Measurements from ENCODE around the gene ADAM22. TPM values are rescaled to one million over a fixed set of nuclear protein-coding genes. Genes with fewer than 3 reads are reported as not detected.

The ADAM22 gene
- total and polyA plus RNA-seq, 10 of the 15 experiments (the other 5 are each of a cell fraction or from before 2014, with no cell fraction given), result 1.4 to 24.5 (median 7.6) TPM

- H3K4me1 ChIP-seq (ENCODE audit: control insufficient read depth, insufficient read depth, low read length), result no peaks in the 10 kb centered on the region; the same call in 1 of the 2 replicates
- TF ChIP-seq ZZZ3 (IDR thresholded peaks at IDR 0.05; ENCODE audit: control insufficient read depth, insufficient read length, low read depth), result no peak
- no peak overlapping the region for H2AFZ ChIP-seq (ENCODE audit: control insufficient read depth, low read depth, low read length)
- no peaks in the 10 kb centered on the region for H3K79me2 ChIP-seq (ENCODE audit: control insufficient read depth, insufficient read depth, low read length)
- ChIA-PET SMC1A (ENCODE audit: uncharacterized antibody, unreplicated experiment) (interaction anchor here (0.6 to 3.3 kb wide), 25 partner anchors 10 to 546 kb away, joined by 3 to 18 read pairs (median 4); no protein-coding TSS in a partner anchor), POLR2A (interaction anchor here (1.0 to 1.5 kb wide), 3 partner anchors 18 to 164 kb away, joined by 3 to 6 read pairs (median 5); partner anchors contain the start of gene ADAM22), CTCF (interaction anchor here (0.7 to 1.9 kb wide), 7 partner anchors 11 to 163 kb away, joined by 3 to 9 read pairs (median 4); no protein-coding TSS in a partner anchor), RAD21 (ENCODE audit: unreplicated experiment) (interaction anchor here (0.8 to 2.6 kb wide), 10 partner anchors 11 to 203 kb away, joined by 3 to 19 read pairs (median 6); partner anchors contain the start of gene ADAM22)
- intact Hi-C loops (cut with micrococcal nuclease; ENCODE audit: unreplicated experiment) (no loop called here), in situ Hi-C loops (cut with MboI) (no loop called here)
- FAIRE-seq (no peak), DNase-seq (ENCODE audit: low read depth, low spot score) (no peak), ATAC-seq (peak; percentile 44; the same call in 2 of the 3 replicates)
- no peak overlapping the region for H3K4me3 ChIP-seq
- no peak overlapping the region for H3K9ac ChIP-seq (ENCODE audit: control insufficient read depth, insufficient read depth, low read length)
- WGBS (ENCODE audit: insufficient coverage, insufficient replicate concordance, low lambda C conversion rate, missing lambda C conversion rate), result 0% methylated on average over 1 of the region's 1 CpG
- H3K36me3 ChIP-seq (ENCODE audit: control insufficient read depth in 2 of 2, insufficient read depth in 2 of 2, low read length in 1 of 2), result no peaks in the 10 kb centered on the region
- no peaks in the 10 kb centered on the region for H3K9me3 ChIP-seq (replicated peaks; ENCODE audit: control insufficient read depth, insufficient read depth, low read length)
- H4K20me1 ChIP-seq (ENCODE audit: control insufficient read depth, insufficient read depth), result no peaks in the 10 kb centered on the region
- BruUV-seq (replicated peaks), result no TSS peak
- H3K4me2 ChIP-seq (ENCODE audit: control insufficient read depth, insufficient read depth), result no peak overlapping the region
- H3K27ac ChIP-seq (ENCODE audit: control insufficient read depth, insufficient read depth), result no peak overlapping the region
- no peaks in the 10 kb centered on the region for H3K27me3 ChIP-seq (replicated peaks in 1 of 2; ENCODE audit: control insufficient read depth in 2 of 2, insufficient read depth in 2 of 2, low read length in 1 of 2)
These were observed 156.2 kb downstream of the ADAM22 start for GRCh38 chr7:88090240-88090639.

- DNase-seq (ENCODE audit: low read depth, low spot score), result no peak
- Histone ChIP-seq H3K4me1 (ENCODE audit: control insufficient read depth, insufficient read depth, low read length) (no peaks in the 10 kb centered on the region; the same call in 1 of the 2 replicates), H3K36me3 (ENCODE audit: control insufficient read depth in 2 of 2, insufficient read depth in 2 of 2, low read length in 1 of 2) (no peaks in the 10 kb centered on the region), H3K9ac (ENCODE audit: control insufficient read depth, insufficient read depth, low read length) (no peak overlapping the region), H3K4me2 (ENCODE audit: control insufficient read depth, insufficient read depth) (peak overlapping the region; percentile 7; the same call in 1 of the 2 replicates), H3K9me3 (replicated peaks; ENCODE audit: control insufficient read depth, insufficient read depth, low read length) (no peaks in the 10 kb centered on the region), H3K27me3 (replicated peaks in 1 of 2; ENCODE audit: control insufficient read depth in 2 of 2, insufficient read depth in 2 of 2, low read length in 1 of 2) (no peaks in the 10 kb centered on the region), H3K79me2 (ENCODE audit: control insufficient read depth, insufficient read depth, low read length) (no peaks in the 10 kb centered on the region), H4K20me1 (ENCODE audit: control insufficient read depth, insufficient read depth) (no peaks in the 10 kb centered on the region), H3K4me3 (no peak overlapping the region), H2AFZ (ENCODE audit: control insufficient read depth, low read depth, low read length) (no peak overlapping the region), H3K27ac (ENCODE audit: control insufficient read depth, insufficient read depth) (no peak overlapping the region)
- SMC1A ChIA-PET (ENCODE audit: uncharacterized antibody, unreplicated experiment), result interaction anchor here (0.6 to 3.3 kb wide), 23 partner anchors 10 to 546 kb away, joined by 3 to 18 read pairs (median 4); no protein-coding TSS in a partner anchor
- no peak for FAIRE-seq
- POLR2A ChIA-PET, result interaction anchor here (0.5 to 1.5 kb wide), 3 partner anchors 10 to 164 kb away, joined by 3 to 5 read pairs (median 3); partner anchors contain the start of gene ADAM22
- TF ChIP-seq CBX5 (IDR thresholded peaks at IDR 0.05; ENCODE audit: low read depth) (no peak), PAX5 (IDR thresholded peaks at IDR 0.05; ENCODE audit: borderline replicate concordance, low read depth, low read length) (no peak), RUNX3 (IDR thresholded peaks at IDR 0.05; ENCODE audit: low read length) (peak; percentile 50), NBN (IDR thresholded peaks at IDR 0.05) (no peak)
- in situ Hi-C loops (cut with MboI), result no loop called here
- WGBS (ENCODE audit: insufficient coverage, insufficient replicate concordance, low lambda C conversion rate, missing lambda C conversion rate), result 0% methylated on average over 2 of the region's 2 CpGs
- no TSS peak for BruUV-seq (replicated peaks)
- intact Hi-C loops (cut with micrococcal nuclease; ENCODE audit: unreplicated experiment), result no loop called here
- CTCF ChIA-PET, result interaction anchor here (0.7 to 1.9 kb wide), 4 partner anchors 11 to 164 kb away, joined by 3 to 9 read pairs (median 6); no protein-coding TSS in a partner anchor
- RAD21 ChIA-PET (ENCODE audit: unreplicated experiment), result interaction anchor here (0.5 to 2.6 kb wide), 10 partner anchors 10 to 203 kb away, joined by 3 to 19 read pairs (median 6); partner anchors contain the start of gene ADAM22
- ATAC-seq, result peak; percentile 87
These were observed 156.6 kb downstream of the ADAM22 start for GRCh38 chr7:88090671-88091070.

Data from GM12878 (cell line).